AG08396 (cell line): ENCODE data around the gene SNRK.
"Not testable (repeated sequence)": the region's sequence is repeated elsewhere in the genome, so short reads cannot be mapped to it uniquely, and the experiment has no call there.

Experiments
- DNase-seq: peaks from one replicate; pipeline ENCODE4 v3.0.0; 2012; ENCODE audit warnings: low spot score, mixed read lengths

The SNRK gene

DNA sequence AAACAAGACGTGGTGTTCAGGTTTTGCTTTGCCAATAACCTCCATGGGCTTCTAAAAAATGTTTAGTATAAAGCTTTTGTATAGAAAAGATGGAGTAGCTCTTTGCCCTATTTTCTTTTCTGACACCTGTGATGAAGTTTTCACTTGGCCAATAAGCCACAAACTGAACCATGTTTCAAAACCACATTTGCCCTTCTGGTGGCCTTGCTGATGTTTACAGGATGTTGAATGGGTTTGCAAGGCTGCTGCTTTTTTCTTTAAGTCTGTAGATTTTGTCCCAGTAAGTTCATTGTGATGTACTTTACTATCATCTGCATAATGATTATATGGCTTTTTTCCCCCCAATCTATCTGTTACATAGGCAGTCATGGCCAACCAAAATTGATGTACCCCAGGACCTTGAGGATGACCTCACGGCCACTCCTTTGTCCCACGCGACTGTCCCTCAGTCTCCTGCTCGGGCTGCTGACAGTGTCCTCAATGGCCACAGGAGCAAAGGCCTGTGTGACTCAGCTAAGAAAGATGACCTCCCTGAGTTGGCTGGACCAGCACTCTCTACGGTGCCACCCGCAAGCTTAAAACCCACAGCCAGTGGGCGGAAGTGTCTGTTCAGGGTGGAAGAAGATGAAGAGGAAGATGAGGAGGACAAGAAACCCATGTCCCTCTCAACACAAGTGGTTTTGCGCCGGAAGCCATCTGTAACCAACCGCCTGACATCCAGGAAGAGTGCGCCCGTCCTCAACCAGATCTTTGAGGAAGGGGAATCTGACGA lies 60.8 kb downstream of the SNRK start:
- DNase-seq: no peak

DNA sequence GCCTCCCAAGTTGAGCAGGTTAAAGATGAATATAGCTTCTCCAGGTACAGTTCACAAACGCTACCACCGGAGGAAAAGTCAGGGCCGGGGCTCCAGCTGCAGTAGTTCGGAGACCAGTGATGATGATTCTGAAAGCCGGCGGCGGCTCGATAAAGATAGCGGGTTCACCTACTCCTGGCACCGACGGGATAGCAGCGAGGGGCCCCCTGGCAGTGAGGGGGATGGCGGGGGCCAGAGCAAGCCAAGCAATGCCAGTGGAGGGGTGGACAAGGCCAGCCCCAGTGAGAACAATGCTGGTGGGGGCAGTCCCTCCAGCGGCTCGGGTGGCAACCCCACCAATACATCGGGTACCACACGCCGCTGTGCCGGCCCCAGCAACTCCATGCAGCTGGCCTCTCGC lies 61.4 kb downstream of the SNRK start:
- DNase-seq: no peak

- DNase-seq: no peak
Measured at GRCh38 chr3:43348350-43348749, 62.0 kb downstream of the SNRK start.

DNA sequence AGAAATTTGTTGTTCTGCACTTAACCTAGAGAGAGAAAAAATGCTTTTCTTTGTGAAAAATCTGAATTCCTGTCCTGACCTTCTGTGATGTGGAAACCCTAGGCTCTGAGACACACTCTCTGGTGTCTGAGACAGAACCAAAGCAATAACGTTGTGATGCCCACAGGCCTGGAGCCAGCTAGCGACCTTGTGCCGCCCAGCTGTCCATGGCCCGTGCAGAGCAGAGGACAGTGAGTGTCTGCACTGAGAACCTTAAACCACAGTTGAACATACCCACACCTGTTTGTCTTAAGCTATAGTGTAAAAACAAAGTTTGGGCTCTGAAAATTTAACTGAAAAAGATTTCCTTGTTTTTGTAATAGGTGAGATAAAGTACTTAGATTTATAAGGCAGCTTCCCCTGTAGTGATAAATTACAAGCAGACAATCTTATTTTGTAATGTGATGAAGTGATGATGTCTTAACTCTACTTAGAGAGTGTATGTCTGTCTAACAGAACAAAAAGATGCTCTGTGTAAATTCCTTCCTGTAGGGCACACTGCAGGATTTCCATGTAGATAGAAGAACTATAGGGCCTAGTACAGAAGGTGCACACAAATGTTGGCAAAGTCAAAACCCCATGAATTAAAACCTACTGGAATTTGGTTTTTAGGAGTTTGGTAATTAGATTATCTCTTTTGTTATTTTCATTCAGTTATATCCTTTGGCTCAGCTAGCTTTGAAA lies 62.7 kb downstream of the SNRK start:
- no peak for DNase-seq

DNA sequence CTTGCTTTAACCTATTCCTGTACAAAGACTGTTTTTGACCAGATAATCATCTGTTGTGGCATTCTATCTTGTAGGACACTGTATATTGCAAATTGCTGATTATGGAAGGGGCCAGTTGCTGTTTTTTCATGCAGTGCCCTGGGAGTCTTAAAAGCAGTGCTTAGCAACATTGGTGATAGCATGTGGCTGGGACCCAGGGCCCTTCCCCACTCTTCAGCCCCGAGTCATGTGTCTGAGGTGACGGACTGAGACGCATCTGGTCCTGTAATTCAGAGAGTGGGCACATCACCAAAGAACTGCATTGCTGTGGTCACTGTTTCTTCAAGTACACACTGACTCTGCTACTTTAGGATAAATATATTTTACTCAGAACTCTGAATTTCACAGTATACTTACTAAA lies 63.4 kb downstream of the SNRK start:
- DNase-seq: no peak

- no peak for DNase-seq
Measured at GRCh38 chr3:43353393-43353792, 67.1 kb downstream of the SNRK start.

DNA sequence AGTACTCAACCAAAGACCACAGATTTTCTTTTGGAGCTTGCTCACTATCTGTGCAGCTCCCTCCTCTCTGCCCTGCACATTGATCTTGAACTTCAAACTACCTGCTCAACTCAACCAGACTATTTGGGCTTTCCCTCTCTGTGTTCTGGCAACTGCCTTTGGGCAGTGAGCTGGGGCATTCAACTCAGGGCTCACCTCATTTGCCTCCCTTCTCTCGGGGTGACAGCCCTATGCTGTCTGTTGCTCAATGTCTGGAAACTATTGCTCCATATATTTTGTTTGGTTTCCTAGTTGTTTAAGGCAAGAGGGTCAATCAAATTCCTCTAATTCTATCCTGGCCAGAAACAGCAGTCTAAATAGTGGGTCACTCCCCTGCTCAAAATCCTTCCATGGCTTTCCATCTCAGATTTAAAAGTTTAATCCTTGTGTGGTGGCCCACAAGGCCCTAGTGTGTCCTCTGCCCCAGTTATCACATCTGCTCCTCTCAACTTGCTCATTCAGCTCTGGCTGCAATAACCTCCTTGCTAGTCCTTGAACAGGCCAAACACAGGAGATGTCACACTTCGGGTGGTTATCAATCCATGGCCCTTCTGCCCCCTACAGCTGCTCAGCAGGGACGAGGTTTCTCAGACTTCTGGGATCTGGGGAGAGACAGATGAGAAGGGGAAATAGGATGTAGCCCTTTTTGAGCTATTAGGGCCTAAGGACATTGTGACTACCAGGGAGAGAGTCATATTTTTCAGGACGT lies 67.8 kb downstream of the SNRK start:
- no peak for DNase-seq

DNA sequence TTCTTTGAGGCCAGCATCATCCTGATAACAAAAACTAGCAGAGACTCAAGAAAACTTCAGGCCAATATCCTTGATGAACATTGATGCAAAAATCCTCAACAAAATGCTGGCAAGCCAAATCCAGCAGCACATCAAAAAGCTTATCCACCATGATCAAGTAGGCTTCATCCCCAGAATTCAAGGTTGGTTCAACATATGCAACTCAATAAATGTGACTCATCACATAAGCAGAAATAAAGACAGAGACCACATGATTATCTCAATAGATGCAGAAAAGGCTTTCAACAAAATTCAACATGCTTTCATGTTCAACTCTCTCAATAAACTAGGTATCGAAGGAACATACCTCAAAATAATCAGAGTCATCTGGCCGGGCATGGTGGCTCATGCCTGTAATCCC lies 69.7 kb downstream of the SNRK start:
- DNase-seq: not testable (repeated sequence)

DNA sequence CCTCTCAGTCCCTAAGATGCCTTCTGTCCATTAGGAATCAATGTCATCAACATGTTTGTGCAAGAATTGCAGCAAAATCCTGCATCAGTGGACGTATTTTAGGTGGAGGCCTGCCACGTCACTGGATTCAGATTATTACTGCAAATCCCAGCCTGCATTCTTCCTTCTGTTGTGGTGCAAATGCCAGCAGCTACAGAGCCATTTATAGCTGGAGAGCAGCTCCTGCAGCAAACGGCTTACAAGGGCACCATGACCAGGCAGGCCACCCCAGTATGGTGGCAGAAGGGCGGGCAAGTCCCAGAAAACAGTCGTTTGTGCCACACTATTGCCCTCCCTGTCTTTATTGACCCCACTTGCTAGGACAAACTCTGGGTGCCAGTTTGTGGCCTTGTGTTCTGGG lies 74.7 kb downstream of the SNRK start:
- no peak for DNase-seq

- no peak for DNase-seq
Measured at GRCh38 chr3:43362183-43362582, 75.8 kb downstream of the SNRK start.

GRCh38 chr3:43362961-43363360 lies 76.6 kb downstream of the SNRK start:
- DNase-seq: no peak

GRCh38 chr3:43363621-43364266 lies 77.4 kb downstream of the SNRK start:
- DNase-seq: no peak

GRCh38 chr3:43364494-43364893 lies 78.2 kb downstream of the SNRK start:
- DNase-seq: no peak

DNA sequence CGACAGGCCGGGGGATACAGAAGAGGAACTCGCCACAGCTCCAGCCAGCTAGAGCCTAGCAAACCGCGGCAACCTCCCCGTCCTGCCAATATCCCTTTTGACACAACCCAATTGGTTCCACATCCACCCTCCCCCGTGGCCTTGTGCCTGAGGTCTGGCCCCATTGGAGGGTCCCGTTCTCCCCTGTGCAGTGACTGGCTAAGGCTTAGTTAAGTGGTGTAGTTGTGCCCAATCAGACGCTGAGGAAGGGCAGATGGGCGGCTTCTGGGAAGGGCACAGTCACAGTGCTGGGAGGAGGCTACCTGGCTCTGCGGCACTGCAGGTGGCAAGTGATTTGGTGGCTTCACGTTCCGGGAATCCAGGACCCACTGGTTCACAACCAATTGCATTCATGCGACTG lies 78.6 kb downstream of the SNRK start:
- no peak for DNase-seq

- no peak for DNase-seq
Measured at GRCh38 chr3:43365601-43366305, 79.4 kb downstream of the SNRK start.

GRCh38 chr3:43366481-43366880 lies 80.1 kb downstream of the SNRK start:
- DNase-seq: no peak

DNA sequence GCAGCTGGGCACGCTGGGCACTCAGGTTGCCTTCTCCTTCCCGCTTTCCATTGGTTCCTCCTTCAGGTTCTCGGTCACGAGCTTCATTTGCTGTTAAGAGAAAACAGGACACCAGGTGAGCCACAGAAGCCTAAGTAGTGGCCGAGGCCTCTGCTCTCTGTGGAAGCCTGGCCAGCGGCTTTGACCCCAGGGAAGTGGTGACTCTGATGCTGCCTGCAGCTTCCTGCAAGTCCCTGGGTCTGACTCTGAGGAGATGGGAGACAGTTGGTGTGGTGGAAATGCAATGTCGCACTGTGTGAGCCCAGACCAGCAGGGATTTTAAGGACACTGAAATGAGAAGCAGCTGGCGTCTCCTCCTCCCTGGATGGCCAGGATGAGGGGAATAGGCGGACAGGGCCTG lies 80.5 kb downstream of the SNRK start:
- DNase-seq: no peak

DNA sequence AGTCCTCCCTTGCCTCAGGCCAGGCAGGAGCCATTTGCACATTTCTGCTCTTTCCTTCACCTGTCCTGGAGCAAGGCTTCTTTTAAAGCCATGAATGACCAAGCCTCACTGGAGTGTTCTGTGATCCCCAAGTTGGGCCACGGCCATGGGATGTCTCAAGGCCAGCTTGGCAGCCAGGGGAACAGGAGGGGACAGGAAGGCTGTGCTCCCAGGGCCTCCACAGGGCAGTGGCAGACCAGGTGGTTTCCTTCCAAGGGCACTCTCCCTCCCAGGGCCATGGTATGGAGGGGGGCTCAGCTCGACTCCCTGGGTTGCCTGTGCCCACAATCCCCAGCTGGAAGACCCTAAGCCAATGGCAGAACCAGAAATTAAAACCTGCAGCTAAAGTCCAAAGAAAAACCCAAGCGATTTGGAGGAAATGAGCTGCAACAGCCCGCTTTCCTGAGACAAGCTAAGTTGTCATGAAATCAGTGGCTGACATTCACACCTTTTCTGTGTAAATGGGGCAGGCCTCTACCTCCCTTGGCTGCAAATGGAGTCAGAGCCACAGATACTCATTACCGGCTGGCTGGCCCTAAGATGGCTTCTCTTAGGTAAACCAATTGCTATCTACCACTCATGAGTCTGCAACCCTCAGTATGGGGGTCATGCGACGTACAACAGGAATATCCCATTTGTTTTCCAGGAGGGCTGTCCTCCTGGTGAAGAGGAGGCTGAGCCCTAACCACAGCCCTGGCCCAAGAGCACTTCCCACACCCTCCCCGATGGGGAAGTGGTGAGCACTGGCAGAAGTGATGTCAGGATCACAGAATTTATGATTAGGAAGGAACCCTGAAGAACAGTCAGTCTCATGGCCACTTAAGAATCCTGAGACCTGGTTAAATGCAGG lies 83.3 kb downstream of the SNRK start:
- no peak for DNase-seq

DNA sequence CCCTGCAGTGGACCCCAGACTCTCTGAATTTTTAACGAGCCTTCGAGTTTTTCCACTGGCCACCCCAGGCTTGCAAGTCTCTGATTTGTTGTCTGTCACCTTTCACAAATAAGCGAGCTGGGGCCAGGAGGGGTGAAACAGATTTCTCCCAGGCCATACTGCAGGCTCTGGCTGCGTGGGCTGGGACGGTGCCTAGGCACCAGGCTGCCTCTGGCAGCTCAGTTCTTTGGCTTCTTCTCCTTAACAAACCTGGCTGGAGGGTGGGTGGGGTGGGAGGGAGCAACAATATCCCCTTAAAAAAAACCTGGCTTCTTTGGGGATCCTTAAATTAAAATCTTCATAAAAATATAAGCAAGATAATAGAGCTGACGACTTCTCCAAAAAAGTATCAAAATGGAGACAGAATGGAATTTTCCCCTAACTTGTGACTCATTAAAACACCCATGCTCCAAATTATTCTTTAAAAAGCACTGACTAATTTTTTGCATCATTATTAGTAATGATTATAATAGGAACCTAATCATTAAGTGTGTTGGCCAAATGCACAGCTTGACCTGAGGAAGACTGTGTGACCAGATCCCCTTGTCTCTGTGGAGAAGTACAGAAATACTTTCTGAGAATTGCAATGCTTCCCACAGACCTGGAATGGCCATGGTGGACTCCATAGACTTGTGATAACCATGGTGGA lies 84.1 kb downstream of the SNRK start:
- DNase-seq: no peak

DNA sequence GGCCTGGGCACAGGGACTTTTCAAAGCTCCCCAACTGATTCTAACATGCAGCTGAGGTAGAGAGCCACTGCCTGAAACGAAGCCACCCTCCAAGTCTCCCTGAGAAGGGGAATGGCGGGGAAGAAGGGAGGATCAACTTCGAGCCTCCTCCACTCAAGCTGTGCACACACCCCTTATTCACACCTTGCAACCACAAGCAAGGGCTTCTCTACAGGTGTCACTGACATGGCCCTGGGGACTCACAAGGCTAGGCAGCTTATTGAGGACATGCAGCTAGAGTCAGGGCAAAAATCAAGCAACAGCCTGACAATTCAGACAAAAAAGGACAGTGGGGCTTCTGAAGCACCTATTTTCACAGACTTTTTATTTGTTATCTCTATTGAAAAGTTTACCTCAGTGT lies 85.2 kb downstream of the SNRK start:
- DNase-seq: no peak
